ENCODE data around the gene TUBA8.
"Not testable (repeated sequence)": the region's sequence is repeated elsewhere in the genome, so short reads cannot be mapped to it uniquely, and the experiment has no call there.

Gene TUBA8

DNA sequence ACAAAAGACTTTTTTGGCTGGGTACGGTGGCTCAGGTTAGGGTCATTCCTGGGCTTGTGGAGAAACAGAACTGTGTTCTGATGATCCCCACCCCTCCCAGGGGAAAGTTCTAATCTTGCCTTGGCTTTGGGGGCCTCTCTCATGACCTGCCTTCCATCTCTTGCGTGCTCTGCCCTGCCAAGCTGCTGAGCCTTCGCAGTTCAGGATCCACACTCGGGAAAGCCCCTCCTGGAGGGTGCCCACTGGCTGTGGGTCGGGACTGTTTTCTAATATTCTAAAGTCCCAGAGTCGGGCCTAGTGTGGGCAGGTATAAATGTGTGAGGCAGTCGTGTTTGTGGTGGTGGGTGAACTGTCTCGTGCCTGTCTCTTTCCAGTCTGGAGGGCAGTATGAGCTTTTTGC is 62.2 kb downstream of the TUBA8 start:
- not testable (repeated sequence) for DNase-seq (ENCODE audit: low read depth, low spot score)

GRCh38 chr22:18173441-18173840 is 62.8 kb downstream of the TUBA8 start:
- not testable (repeated sequence) for DNase-seq (ENCODE audit: low read depth, low spot score)
